ENCODE data around the gene TRAPPC14. TPM values are rescaled to one million over a fixed set of nuclear protein-coding genes. Genes with fewer than 3 reads are reported as not detected.
A peak's percentile ranks its signal among the peaks of the same experiment; 100 is the strongest.

TRAPPC14 gene
- total and polyA plus RNA-seq, 2 of the 13 experiments (the other 11 are each of a cell fraction or from before 2014, with no cell fraction given), result 4.7 to 9.6 TPM

GRCh38 chr7:100119072-100119969, 39.2 kb downstream of the TRAPPC14 start, which contains the start of the genes CNPY4 and TAF6 (continued):
- peak; percentile 98 for TF ChIP-seq YY1 (IDR thresholded peaks at IDR 0.05; ENCODE audit: insufficient read depth, insufficient replicate concordance, low read depth, low read length)
- no peak for TF ChIP-seq ZNF382 (CRISPR knock-in tag; IDR thresholded peaks at IDR 0.05; ENCODE audit: borderline replicate concordance)
- TF ChIP-seq NR2F2 (IDR thresholded peaks at IDR 0.05; ENCODE audit: borderline replicate concordance, low read depth), result peak; percentile 24; the same call in 1 of the 2 replicates
- peak; percentile 26; the same call in 1 of the 2 replicates for TF ChIP-seq SRY (CRISPR knock-in tag; IDR thresholded peaks at IDR 0.05)
- no peak for TF ChIP-seq GTF2F1 (IDR thresholded peaks at IDR 0.05; ENCODE audit: low read length)
- TF ChIP-seq ZNF337 (CRISPR knock-in tag; IDR thresholded peaks at IDR 0.05; ENCODE audit: borderline replicate concordance, low read depth), result no peak
- TF ChIP-seq ZNF574 (CRISPR knock-in tag; IDR thresholded peaks at IDR 0.05), result peak; percentile 73
- TF ChIP-seq, protein P1, sequence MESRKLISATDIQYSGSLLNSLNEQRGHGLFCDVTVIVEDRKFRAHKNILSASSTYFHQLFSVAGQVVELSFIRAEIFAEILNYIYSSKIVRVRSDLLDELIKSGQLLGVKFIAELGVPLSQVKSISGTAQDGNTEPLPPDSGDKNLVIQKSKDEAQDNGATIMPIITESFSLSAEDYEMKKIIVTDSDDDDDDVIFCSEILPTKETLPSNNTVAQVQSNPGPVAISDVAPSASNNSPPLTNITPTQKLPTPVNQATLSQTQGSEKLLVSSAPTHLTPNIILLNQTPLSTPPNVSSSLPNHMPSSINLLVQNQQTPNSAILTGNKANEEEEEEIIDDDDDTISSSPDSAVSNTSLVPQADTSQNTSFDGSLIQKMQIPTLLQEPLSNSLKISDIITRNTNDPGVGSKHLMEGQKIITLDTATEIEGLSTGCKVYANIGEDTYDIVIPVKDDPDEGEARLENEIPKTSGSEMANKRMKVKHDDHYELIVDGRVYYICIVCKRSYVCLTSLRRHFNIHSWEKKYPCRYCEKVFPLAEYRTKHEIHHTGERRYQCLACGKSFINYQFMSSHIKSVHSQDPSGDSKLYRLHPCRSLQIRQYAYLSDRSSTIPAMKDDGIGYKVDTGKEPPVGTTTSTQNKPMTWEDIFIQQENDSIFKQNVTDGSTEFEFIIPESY (CRISPR knock-in tag; IDR thresholded peaks at IDR 0.05), result peak; percentile 32; the same call in 1 of the 2 replicates
- no peak; the same call in 1 of the 2 replicates for TF ChIP-seq ZNF7 (CRISPR knock-in tag; IDR thresholded peaks at IDR 0.05)
- TF ChIP-seq MYNN (CRISPR knock-in tag; IDR thresholded peaks at IDR 0.05; ENCODE audit: low read depth), result no peak; the same call in 1 of the 2 replicates
- no peak for TF ChIP-seq MED8 (CRISPR knock-in tag; IDR thresholded peaks at IDR 0.05; ENCODE audit: insufficient replicate concordance)
- no peak for TF ChIP-seq SYNCRIP (IDR thresholded peaks at IDR 0.05; ENCODE audit: insufficient read depth, low read depth, low read length)
- peak; percentile 81; the same call in 1 of the 2 replicates for TF ChIP-seq E2F2 (CRISPR knock-in tag; IDR thresholded peaks at IDR 0.05; ENCODE audit: borderline replicate concordance)
- TF ChIP-seq U2AF1 (optimal IDR thresholded peaks at IDR 0.05; ENCODE audit: low read depth, low read length), result no peak
- TF ChIP-seq ZNF841 (CRISPR knock-in tag; IDR thresholded peaks at IDR 0.05; ENCODE audit: borderline replicate concordance), result no peak
- no peak for TF ChIP-seq ZNF101 (CRISPR knock-in tag; IDR thresholded peaks at IDR 0.05; ENCODE audit: borderline replicate concordance, low read depth)
- peak; percentile 67 for TF ChIP-seq ZGPAT (CRISPR knock-in tag; IDR thresholded peaks at IDR 0.05)
- no peak for TF ChIP-seq PHB2 (IDR thresholded peaks at IDR 0.05; ENCODE audit: partially characterized antibody)
- no peak for TF ChIP-seq ZNF253 (CRISPR knock-in tag; IDR thresholded peaks at IDR 0.05; ENCODE audit: borderline replicate concordance)
- 0 out of 2 replicates have a peak, but pooled peaks have one; percentile 79 for TF ChIP-seq ZNF749 (CRISPR knock-in tag; IDR thresholded peaks at IDR 0.05; ENCODE audit: borderline replicate concordance)
- peak; percentile 64; the same call in 1 of the 2 replicates for TF ChIP-seq MED13 (CRISPR knock-in tag; IDR thresholded peaks at IDR 0.05)

Measured in HepG2 (cell line).